HUES6 (cell line): ENCODE results near the gene ZBTB6.
"Not testable (repeated sequence)": the region's sequence is repeated elsewhere in the genome, so short reads cannot be mapped to it uniquely, and the experiment has no call there.

ENCODE experiments used
- H3K27ac ChIP-seq: 2 replicates; pipeline ENCODE4 v1.7.0; 2013; ENCODE audit warnings: low read depth, mild to moderate bottlenecking, low read length, inconsistent platforms
- H3K27me3 ChIP-seq: 2 replicates; pipeline ENCODE4 v1.6.1; 2013; ENCODE audit warnings: low read length; ENCODE audit not compliant: control insufficient read depth, insufficient read depth
- H3K36me3 ChIP-seq: 2 replicates; pipeline ENCODE4 v1.6.1; 2013; ENCODE audit warnings: low read length; ENCODE audit not compliant: control insufficient read depth, insufficient read depth
- H3K4me1 ChIP-seq: 2 replicates; pipeline ENCODE4 v1.6.1; 2013; ENCODE audit warnings: low read length; ENCODE audit not compliant: control insufficient read depth, insufficient read depth
- H3K4me3 ChIP-seq: 2 replicates; pipeline ENCODE4 v1.5.1; 2013; ENCODE audit warnings: low read depth, low read length
- H3K9ac ChIP-seq: one replicate; pipeline ENCODE4 v1.6.1; 2013; ENCODE audit warnings: mild to moderate bottlenecking, low read length
- H3K9me3 ChIP-seq: 2 replicates; pipeline ENCODE4 v1.6.1; 2013; ENCODE audit warnings: low read depth, low read length; ENCODE audit not compliant: control insufficient read depth, insufficient read depth

ZBTB6 gene

DNA sequence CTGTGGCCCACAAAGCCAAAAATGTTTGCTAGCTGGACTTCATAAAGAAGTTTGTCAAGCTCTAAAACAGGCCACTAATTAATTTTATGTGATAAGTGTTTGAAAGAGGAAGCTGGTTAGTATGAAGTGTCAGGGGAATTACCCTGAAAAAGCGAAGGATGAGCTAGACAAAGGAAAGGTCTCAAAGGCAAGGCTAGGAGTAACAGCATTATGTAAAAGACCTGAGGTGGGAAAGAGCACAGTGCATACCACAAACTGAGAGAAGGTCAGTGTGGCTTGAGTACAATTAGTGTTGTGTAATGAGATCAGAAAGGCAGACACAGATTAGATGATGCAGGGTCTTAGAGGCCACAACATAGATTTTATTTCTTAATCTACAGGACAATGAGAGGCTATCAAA, 37.6 kb downstream of the ZBTB6 start:
- Histone ChIP-seq H3K27me3 (no peaks in the 10 kb centered on the region), H3K4me3 (no peak overlapping the region), H3K4me1 (no peaks in the 10 kb centered on the region), H3K36me3 (peaks cover 89% of the 10 kb centered on the region), H3K27ac (no peak overlapping the region), H3K9me3 (no peaks in the 10 kb centered on the region), H3K9ac (no peak overlapping the region)

DNA sequence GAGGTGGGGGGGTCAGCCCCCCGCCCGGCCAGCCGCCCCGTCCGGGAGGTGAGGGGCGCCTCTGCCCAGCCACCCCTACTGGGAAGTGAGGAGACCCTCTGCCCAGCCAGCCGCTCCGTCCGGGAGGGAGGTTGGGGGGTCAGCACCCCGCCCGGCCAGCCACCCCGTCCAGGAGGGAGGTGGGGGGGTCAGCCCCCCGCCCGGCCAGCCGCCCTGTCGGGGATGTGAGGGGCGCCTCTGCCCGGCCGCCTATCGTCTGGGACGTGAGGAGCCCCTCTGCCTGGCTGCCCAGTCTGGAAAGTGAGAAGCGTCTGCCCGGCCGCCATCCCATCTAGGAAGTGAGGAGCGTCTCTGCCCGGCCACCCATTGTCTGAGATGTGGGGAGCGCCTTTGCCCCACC, 45.8 kb downstream of the ZBTB6 start:
- not testable (repeated sequence) for H3K27ac ChIP-seq, H3K27me3 ChIP-seq, H3K9ac ChIP-seq, H3K4me3 ChIP-seq, H3K4me1 ChIP-seq, H3K9me3 ChIP-seq
- H3K36me3 ChIP-seq, result peaks cover 58% of the 10 kb centered on the region

DNA sequence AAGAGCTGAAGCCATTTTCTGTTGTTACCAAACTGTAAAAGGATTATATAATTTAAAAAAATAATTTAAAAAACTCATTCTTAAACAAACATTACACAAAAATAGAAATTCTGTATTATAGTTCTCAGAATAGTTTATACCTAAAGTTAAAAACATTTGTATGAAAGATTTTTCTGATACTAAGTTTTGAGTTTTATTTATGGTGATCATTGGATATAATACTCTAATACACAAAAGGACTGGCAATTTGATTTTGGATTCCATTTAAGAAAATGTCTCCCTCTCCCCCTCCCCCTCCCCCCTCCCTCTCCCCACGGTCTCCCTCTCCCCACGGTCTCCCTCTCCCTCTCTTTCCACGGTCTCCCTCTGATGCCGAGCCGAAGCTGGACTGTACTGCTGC, 47.0 kb downstream of the ZBTB6 start:
- Histone ChIP-seq H3K27ac (no peak overlapping the region), H3K36me3 (peaks cover 55% of the 10 kb centered on the region)

DNA sequence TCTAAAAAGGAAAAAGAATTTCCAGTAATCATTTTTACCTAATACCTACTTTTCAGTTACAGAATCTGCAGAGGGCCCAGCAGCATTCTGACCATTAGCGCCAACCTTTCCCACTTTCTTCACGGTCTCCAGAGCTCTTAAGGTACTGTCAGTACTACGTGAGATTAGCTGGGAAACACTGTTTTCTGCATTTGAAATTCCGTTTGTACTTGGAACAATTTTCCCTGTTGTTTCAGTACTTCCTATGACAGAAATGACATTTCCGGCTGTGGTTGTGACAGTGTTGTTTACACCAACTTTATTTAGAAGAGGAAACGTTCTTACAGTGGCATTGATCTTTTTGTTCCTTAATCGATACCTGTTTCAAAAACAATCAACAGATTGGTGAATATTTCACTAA, 47.8 kb downstream of the ZBTB6 start:
- Histone ChIP-seq H3K4me3 (no peak overlapping the region), H3K27me3 (no peaks in the 10 kb centered on the region), H3K4me1 (no peaks in the 10 kb centered on the region), H3K9ac (no peak overlapping the region), H3K36me3 (peaks cover 54% of the 10 kb centered on the region), H3K27ac (no peak overlapping the region), H3K9me3 (no peaks in the 10 kb centered on the region)

More for the DNA sequence above, 47.0 kb downstream of the ZBTB6 start:
- H3K9me3 ChIP-seq, result no peaks in the 10 kb centered on the region
- no peaks in the 10 kb centered on the region for H3K27me3 ChIP-seq
- H3K4me3 ChIP-seq, result no peak overlapping the region
- no peak overlapping the region for H3K9ac ChIP-seq
- H3K4me1 ChIP-seq, result no peaks in the 10 kb centered on the region

DNA sequence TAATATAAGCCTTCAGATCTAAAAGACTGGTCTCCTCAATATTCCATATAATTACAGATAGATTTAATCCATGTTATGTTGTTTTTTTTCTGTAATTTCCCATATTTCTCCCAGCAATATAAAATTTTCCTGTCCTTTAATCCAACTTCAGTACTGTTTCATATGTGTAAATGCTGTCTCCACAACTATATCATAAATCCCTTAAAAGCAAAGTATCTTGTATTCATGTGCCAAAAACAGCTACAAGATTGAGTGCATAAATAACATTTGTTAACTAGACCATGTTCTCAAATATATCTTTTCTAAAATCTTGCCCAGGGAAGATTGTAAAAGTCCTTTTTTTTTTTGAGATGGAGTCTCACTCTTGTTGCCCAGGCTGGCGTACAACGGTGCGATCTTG, 49.7 kb downstream of the ZBTB6 start:
- H3K9me3 ChIP-seq, result no peaks in the 10 kb centered on the region
- no peak overlapping the region for H3K9ac ChIP-seq
- no peak overlapping the region for H3K27ac ChIP-seq
- H3K4me1 ChIP-seq, result no peaks in the 10 kb centered on the region
- no peaks in the 10 kb centered on the region for H3K27me3 ChIP-seq
- H3K36me3 ChIP-seq, result peaks cover 58% of the 10 kb centered on the region
- no peak overlapping the region for H3K4me3 ChIP-seq

DNA sequence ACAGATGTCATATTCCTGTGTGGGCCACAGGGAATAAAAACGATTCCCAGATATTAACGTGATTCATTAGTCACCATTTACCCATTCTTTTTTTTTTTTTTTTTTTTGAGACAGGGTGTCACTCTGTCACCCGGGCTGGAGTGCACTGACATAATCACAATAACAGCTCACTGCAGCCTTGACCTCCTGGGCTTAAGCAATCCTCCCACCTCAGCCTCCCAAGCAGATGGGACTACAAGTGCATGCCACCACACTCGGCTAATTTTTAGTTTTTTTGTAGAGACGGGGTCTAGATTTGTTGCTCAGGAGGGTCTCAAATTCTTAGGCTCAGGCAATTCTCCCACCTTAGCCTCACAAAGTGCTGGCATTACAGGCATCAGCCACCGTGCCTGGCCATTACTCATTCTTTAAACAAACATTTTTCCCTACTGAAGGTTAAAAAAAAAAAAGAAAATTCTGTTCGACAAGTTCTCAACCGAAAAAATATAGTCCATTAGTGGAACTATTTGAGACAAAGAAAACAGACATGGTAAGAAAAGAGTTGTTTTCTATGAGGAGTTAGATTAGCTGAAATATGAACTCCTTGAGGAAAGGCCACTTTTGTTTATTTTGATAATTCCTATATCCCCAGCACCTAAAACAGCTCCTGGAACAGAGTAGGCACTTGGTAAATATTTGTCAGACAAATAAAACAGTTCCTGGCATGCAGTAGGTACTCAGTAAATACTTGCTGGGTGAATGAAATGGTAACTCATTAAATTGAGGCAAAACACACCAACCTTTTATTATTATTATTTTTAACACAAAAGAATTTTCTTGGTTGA, 52.6 kb downstream of the ZBTB6 start:
- H3K27me3 ChIP-seq, result no peaks in the 10 kb centered on the region
- H3K9me3 ChIP-seq, result no peaks in the 10 kb centered on the region
- H3K4me1 ChIP-seq, result no peaks in the 10 kb centered on the region
- H3K27ac ChIP-seq, result no peak overlapping the region
- H3K36me3 ChIP-seq, result peaks cover 83% of the 10 kb centered on the region
- no peak overlapping the region for H3K4me3 ChIP-seq
- H3K9ac ChIP-seq, result no peak overlapping the region
